AG08395 (cell line): ENCODE data around the gene PNMA6E.

Experiments
- DNase-seq: peaks from one replicate; pipeline ENCODE4 v3.0.0; 2012; ENCODE audit warnings: mixed read lengths, low spot score

Gene PNMA6E

DNA sequence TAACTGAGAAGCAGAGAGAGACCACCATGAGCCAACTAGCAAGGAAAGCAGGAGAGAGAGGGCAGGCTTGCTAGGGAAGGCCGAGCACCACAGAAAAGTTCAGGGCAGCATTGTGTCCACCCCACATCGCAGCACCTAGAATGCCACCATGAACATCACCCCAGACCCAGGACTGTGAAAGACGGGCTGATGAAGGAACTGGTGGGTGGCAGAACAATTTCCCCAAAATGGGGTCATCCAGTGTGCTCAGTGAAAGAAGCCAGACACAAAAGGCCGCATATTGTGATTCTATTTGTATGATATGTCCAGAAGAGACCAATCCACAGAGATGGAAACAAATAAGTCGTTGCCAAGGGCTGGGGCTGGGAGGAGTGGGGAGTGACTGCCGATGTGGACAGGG lies 16.8 kb downstream of the PNMA6E start:
- no peak for DNase-seq

DNA sequence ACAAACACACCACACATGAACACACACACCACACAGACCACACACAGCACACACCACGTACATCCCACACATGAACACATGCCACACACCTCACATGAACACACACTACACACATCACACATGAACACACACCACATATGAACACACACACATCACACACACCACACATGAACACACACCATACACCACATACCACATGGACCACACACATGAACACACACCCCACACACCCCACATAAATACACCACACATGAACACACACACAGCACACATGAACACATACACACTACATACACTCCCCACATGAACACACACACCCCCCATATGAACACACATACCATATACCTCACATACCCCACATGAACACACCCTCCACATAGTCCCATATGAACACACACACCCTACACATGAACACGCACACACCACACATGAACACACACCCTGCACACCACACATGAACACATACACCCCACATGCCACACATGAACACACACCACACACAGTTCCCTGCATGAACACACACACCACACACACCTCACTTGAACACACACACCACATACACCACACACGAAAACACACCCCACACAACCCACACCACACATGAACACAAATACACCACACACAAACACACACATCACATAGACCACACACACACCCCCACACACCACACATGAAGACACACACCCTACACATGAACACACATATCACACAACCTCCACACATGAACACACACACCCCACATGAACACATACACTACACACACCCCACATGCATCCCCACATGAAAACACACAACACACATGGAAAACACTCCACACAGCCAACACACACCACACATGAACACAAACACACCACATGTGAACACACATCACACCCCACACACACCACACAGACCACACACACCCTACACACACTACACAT lies 18.3 kb downstream of the PNMA6E start:
- no peak for DNase-seq

DNA sequence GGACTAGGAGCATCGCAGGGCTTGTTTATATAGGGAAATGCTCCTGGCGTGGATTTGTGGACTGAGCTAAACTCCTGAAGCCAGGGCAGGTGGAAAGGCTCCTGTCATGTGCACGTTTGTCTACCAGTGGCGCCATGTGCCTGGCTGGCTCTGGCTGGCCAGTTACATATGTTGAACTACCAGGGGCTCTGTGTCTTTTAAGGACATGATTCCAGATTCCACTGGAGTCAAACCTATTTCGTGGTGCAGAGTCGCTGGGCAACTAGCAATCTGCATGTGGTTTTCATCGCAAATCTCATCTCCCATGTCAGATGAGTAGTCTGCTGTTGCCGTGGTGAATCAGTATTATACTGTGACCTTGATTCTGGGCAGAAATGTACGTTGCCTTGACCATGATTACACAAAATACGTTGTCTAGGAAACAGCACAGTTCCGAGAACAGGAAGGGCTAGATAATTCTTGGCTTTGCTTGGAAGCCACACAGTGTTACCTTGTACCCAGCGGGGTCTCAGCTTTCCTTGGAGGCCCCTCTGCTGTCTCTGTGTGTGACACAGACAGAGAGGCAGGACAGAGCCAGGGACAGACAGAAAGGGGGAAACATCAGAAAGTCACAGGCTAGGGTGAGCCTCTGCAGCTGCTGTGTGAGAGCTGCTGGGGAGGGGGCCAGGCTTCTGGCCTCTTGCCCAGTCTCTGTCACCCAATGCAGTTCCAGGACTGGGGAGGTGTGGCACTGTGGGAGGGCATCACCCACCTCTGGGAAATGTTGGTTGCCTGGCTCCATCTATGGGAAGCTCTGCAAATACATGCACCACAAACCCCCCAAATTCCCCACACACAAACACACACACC lies 19.2 kb downstream of the PNMA6E start:
- peak; percentile 62 for DNase-seq

DNA sequence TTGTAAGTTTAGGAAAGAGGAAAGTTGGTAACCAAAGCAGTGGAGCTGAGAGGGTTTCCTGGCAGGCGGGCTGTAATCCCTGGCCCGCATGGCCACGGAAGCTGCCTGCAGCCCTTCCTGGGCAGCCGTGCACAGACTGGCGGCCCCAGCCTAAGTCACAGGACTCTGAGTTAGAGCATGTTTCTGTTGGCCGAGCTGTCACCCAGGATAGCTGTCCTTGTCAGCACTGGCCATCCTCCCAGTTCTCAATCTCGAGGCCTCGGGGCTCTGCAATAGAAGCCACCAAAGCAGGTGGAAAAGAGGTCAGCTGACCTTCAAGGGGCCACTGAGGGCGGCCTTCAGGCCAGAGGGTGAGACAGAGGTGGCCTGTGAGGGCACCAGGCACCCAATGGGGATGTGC lies 20.5 kb downstream of the PNMA6E start:
- DNase-seq, result no peak

DNA sequence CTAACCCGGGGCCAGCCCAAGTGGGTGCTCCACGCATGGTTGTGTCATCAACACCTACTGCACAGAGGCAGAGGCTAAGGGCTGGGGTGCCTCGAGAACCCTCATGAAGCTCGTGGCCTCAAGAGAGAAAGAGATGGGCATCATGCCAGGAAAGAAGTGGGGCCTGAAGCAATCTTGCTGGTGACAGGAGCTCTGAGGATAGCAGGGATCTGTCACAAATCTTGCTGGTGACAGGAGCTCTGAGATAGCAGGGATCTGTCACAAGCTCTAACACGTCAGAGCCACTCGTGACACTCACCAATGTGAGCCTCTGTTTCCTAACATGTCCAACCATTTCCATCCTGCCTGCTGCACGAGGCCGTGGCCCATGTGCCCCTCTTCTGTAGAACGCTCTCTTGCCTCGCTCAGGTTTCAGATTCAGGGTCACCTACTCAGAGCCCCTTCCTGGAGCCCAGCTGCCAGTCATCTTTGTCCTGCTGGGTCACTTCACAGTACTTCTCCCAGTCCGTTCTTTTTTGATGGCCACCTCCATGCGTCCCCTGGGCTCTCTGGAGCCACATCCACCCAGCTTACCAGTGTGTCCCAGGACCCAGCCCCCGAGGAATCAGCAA lies 21.1 kb downstream of the PNMA6E start:
- no peak for DNase-seq

DNA sequence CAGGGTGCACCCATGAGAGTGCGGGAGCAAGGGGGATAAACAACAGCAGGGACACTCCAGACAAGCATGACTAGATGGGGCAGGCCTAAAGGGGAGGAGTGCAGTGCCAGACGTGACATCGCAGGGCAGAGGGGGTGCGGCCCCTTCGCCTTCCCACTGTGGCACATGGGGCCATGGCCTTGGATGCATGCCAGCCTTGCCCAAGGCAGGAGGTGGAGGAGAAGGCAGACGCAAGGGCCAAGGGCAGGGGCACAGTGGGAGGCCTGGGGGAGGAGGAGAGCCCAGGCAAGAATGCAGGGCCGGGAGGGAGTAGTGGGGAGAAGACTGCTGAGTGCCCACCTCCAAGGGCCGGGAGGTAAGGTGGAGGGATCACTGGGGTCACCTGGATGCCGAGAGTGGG lies 21.6 kb downstream of the PNMA6E start:
- DNase-seq, result no peak

DNA sequence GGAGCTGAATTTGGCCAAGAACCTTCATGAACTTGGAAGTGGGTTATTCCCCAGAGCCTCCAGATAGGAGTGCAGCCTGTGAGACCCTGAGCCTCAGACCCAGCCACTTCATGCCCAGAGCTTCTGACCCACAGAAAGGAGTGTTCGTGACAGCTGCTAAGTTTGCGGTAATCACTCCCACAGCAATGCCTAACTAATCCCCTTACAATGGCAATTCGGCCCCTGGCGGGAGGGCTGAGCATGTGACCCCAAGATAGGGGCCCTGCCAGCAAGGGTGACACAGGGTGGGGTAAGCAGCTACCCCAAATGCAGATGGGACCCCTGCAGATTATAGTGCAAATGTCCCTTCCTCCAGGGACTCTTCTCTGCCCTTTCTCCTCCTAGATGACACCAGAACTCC lies 22.5 kb downstream of the PNMA6E start:
- no peak for DNase-seq

DNA sequence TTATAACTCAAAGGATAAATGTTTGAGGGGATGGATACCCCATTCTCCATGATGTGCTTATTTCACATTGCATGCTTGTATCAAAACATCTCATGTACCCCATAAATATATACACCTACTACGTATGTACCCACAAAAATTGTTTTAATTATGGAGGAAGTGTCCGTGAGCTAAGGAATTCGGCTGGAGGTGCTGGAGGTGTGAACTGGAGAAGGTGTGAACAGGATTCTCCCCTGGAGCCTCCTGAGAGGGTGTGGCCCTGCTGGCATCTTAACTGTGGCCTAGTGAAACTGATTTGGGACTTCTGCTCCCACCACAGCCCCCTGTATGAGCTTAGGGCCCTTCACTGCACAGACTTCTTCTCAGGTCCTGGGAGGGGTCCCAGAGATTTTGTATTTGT lies 23.4 kb downstream of the PNMA6E start:
- no peak for DNase-seq

DNA sequence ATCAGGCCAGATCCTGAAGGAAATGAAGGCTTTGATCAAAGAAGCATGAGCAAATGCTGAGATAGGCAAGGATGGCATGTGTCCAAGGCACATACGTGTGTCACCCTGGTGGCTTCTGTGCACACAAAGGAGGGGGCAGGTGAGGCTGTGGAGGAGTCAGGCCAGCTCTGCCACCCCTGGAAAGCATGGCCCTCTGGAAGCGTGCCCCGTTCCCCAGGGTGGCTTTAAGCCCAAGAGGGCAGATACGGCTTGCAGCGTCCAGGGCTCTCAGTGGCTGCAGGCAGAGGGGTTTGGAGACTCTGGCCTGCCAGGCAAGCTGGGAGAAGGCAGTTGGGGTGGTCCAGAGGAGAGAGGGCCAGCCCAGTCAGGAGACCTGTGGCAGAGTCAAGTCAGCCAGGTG lies 25.6 kb downstream of the PNMA6E start:
- DNase-seq, result no peak

DNA sequence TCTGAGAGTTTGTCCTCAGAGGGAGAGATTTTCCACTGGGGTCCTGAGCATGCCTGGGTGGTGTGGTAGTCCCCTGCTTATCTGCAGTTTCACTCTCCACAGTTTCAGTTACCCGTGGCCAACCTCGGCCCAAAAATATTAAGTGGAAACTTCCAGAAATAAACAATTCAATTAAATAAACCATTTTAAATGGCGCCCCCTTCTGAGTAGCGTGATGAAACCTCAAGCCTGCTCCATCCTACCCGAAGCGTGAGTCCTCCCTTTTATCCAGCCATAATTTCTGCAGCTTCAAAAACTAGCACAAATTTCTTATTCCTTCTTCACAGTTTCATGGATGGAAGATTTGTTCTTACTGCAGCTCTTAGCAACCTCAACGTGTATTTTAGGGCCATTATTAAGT lies 26.7 kb downstream of the PNMA6E start:
- DNase-seq, result no peak

DNA sequence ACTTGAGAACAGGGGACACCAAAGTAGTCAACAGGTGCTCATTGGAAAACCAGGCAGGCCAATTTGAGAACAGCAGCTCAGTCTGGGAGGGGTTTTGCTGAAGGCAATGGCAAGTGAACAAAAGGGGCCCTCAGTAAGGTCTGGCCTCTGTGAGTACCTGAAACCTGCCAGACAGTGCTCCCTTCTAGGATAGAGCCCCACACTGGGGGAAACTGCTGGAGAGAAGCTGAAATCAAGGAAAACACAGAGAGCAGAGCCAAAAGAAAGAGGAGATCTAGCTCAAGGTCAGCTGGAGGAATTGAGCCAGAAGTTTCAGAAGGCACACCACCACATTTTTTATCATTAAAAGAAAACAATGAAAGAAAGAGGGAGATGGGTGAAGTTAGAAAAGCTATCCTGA lies 28.2 kb downstream of the PNMA6E start:
- DNase-seq, result no peak

DNA sequence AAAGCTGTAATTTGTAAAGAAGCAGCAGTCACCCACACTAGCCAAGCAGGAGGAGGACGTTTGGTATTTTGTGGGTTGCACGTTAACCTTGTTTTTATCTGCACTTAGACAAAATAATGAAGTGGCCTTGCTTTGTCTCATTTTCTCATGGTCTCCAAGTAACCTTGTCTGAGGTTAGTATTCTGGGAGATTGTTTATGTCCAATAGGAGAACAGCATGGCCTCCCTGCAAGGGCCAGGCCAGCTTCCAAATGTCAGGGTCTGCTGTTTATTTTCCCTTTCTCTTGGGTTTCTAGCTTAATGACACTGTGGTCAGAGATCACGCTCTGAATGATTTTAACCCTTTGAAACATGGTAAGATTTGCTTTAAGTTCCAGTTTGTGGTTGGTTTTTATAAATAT lies 29.9 kb downstream of the PNMA6E start:
- DNase-seq, result no peak

DNA sequence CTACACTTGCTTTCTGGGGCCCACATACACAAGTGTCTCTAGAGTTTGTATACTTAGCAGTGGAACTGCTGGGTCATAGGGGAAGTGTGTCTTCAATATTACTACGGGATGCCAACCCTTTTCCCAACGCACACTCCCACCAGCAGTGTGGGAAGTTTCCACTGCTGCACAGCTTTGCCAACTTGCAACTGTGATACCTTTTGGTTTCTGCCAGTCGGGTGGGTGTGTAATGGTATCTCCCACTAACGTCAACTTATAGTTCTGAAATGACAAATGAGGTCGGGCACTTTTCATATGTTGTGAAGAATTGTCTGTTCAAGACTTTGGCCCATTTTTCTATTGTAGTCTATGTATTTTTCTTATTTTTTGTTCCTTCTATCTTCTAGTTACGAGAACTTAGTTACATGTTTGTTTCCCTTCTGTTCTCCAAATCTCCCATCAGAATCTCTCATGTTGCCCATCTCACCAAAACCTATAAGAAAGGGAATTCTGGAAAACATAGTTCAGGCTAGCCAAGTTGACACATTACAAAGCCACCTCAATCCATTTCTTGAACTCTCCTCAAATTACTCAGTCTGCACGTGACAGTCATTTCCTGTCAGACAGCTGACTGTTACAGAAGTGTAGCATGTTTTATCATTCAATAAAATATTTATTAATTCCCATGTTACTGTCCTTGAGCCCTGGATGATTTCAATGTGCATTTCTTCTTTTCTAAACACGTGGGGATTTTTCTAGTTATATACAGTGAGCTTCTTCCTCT lies 30.7 kb downstream of the PNMA6E start:
- no peak for DNase-seq

DNA sequence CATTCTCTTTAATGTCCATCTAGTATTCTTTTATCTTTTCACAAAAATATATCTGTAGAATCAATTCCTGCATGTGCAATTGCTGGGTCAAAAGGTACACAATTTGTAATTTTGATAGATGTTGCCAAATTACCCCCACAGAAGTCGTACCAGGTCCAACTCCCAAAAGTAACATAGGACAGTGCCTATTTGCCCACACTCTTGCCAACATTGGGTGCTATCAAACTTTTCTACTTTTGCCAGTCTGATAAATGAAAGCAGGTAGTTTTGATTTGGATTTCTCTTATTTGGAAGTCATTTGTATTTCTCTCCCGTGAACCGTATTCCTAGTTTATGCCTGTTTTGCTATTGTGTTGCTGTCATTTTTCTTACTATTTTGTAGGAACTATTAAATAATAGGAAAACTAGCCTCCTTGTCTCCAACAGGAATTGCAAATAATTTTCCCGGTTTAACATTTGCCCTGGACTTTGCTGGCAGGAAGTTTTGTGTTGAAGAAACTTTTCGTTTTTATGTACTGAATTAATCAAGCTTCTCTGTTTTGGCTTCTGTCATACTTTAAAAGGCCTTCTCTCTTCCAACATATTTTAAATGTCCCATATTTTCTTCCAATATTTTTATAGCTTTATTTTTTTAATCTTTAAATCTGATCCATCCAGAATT lies 34.1 kb downstream of the PNMA6E start:
- no peak for DNase-seq

DNA sequence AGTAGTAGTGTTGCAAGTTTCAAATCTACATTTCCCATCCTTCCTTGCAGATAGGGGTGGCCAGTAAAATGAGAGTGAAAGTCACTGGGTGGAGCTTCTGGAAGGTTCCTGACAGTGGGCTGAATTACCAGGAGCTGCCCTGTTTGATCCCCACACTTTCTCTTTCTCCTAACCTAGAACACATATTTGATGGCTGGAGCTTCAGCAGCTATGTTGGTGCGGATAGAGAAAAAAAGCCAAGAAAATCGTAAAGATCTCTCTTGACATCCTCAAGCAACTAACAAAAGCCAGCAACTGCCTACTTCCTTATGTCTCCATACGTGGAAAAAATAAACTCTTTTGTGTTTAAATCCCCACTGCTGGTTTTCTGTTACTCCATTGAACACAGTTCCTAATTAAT lies 35.0 kb downstream of the PNMA6E start:
- DNase-seq, result no peak

DNA sequence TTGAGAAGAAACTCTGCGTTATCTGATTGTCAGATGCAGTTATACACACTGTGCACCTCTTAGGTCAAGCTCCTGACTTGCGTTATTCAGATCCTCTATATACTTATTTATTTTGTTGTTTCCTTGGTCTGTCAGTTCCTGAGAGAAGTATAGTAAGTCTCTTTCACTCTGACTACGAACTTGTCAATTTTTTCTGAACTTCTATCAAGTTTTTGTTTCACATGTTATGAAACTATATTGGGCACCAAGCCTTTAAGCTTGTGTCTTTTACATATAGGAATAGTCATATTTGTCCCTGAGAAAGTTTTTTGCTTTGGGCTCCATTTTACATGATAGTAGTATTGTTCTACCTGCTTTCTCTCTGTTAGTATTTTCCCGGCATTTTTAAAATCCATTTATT lies 35.5 kb downstream of the PNMA6E start:
- DNase-seq, result no peak

DNA sequence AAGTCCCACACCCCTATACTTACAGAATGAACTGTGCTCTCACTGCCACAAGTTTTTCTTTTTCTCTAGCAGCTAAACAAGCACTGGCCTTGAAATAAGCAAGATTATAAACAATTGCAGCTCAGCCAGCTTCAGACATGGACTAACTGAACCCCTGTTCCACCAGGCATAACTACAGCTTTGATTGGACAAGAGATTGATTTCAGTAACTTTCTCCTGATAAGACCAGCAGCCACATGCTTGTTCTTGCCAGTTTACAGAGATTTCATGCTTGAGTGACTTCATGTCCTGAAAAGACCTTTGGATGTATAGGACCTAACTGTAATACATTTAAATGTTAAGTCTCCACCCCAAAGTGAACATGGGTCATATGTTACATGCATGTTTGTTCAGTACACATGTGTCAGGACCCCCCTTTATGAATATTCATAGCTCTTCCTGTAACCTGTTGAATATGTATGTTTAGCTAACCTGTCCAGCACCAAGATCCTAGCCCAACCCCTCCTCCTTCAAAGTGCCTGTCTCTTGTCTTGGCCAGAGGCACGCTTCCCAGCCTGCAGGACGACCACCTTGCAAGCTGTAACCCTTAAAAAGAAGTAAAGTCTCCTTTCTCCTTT lies 39.3 kb downstream of the PNMA6E start:
- DNase-seq, result no peak

DNA sequence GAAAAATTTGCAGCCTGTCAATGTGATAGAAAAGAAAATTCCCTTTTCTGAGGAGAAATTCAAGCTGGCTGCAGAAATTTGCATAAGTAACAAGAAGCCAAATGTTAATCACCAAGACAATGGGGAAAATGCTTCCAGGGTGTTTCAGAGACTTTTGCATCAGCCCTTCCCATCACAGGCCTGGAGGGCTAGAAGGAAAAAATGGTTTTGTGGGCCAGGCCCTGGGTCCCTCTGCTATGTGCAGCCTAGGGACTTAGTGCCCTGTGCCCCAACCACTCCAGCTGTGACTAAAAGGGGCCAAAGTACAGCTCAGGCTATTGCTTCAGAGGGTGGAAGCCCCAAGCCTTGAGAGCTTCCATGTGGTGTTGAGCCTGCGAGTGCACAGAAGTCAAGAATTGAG lies 43.3 kb downstream of the PNMA6E start:
- no peak for DNase-seq

DNA sequence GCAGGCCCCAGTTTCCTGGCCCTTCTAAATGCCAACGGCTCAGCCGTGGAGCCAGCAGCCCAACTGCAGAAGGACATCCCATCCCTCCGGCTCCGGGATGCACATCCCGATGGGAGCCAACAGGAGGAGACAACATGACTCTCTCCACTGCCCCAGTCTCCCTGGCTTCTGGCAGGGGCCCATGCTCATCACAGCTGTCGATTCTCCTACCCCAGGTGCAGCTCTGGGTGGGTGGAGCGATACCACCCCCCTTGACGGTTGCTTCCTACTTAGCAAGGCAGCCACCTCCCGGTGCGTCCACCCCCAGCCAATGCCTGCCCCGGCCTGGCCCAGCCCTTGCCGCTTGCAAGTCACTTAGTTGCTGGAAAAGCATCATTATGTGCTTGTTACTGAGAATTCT lies 47.7 kb downstream of the PNMA6E start:
- DNase-seq, result no peak

DNA sequence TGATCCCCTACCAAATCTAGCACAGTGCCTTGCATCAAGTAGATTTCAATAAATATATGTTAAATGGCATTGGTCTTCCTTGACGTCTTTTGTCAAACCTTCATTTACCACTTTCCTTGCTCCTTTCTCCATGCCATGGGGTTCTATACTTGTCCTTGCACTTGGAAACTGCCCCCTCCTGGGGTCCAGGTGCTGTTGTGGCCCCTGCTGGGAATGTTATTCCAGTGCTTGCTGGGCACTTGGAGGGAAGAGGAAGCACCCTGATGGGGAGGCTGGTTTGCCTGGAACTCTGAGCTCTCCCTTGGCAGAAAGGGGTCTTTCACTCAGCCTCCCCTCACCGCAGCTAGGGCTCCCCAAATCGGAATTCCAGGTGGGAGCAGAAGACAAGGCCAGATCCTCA lies 48.3 kb downstream of the PNMA6E start:
- no peak for DNase-seq

DNA sequence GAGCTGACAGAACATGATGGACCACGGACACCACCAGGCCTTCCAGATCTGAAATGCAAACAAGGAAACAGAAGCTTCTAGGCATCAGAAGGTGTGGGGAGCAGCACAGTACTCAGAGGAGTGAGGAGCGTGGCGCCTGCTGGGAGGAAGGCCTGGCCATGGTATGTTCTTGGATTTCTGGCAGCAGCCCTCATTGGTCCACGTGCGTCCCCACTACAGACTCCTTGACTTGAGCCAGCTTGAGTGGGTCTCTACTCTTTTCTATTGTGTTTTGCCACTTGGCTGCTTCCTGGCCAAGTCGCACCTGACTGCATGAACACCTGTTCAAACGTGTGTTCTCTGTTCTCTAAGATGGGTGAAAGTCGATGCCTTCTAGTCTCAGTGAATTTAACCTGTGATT lies 49.2 kb downstream of the PNMA6E start:
- DNase-seq, result no peak
